Chondrocyte (in vitro differentiated cells): Measurements from ENCODE around the gene MBD3. TPM values are rescaled to one million over a fixed set of nuclear protein-coding genes. Genes with fewer than 3 reads are reported as not detected.
"Not testable (repeated sequence)": the region's sequence is repeated elsewhere in the genome, so short reads cannot be mapped to it uniquely, and the experiment has no call there.

ENCODE experiments used
- DNase-seq: peaks from one replicate; pipeline ENCODE4 v3.0.0; 2021; ENCODE audit warnings: mixed read lengths, low spot score
- H3K27ac Mint-ChIP-seq: one replicate; pipeline ENCODE4 v1.8.0; 2021; ENCODE audit warnings: mild to moderate bottlenecking, moderate library complexity, mixed read lengths; ENCODE audit not compliant: unreplicated experiment
- H3K27me3 Mint-ChIP-seq: 2 replicates; pipeline ENCODE4 v1.8.0; 2021; ENCODE audit warnings: low read depth, mixed read lengths
- H3K36me3 Mint-ChIP-seq: 2 replicates; pipeline ENCODE4 v1.8.0; 2021; ENCODE audit warnings: low read depth, mixed read lengths
- H3K4me1 Mint-ChIP-seq: 2 replicates; pipeline ENCODE4 v1.8.0; 2021; ENCODE audit warnings: low read depth, mild to moderate bottlenecking, mixed read lengths
- H3K4me3 Mint-ChIP-seq: one replicate; pipeline ENCODE4 v1.8.0; 2021; ENCODE audit warnings: mild to moderate bottlenecking, moderate library complexity, mixed read lengths; ENCODE audit not compliant: unreplicated experiment
- H3K9me3 Mint-ChIP-seq: 2 replicates; pipeline ENCODE4 v1.8.0; 2021; ENCODE audit warnings: low read depth, mixed read lengths
- total RNA-seq: library from RNA; stranded (reverse); gene quantifications from 3 replicates; pipeline ENCODE4 v1.2.1, GENCODE V29; 2021
- TF ChIP-seq, protein P1 (sequence below): fragments of 200-600 bp; sonication (generic); IDR thresholded peaks from 2 replicates; pipeline ENCODE4 v1.5.0; 2021; ENCODE audit warnings: antibody characterized with exemption, mild to moderate bottlenecking, moderate library complexity

Gene MBD3
- total RNA-seq, 1 donor from 2014 or later = 83.6 TPM

DNA sequence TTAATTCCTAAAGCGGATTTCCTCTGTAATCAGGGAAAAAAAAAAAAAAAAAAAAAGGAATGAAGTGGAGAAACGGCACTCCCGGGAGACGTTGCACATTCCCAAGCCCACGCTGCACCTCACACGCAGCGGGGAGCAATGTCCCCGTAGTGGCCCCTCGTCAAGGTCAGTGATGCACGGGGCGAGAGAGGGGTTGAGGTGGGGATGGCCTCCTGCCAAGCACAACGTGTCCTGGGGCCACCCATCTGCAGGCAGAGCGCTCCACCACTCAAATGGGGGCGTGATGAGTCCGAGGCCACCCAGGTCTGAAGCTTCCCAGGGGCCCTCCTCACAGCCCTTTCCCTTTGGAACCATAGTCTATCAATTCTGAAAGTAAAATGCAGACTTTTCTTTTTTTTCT is 53.7 kb downstream of the MBD3 start:
- Mint-ChIP-seq H3K4me1 (peaks cover 5% of the 10 kb centered on the region), H3K4me3 (no peak overlapping the region), H3K27ac (no peak overlapping the region), H3K36me3 (peaks cover 4% of the 10 kb centered on the region), H3K9me3 (no peaks in the 10 kb centered on the region), H3K27me3 (peaks cover 6% of the 10 kb centered on the region)
- TF ChIP-seq, protein P1, sequence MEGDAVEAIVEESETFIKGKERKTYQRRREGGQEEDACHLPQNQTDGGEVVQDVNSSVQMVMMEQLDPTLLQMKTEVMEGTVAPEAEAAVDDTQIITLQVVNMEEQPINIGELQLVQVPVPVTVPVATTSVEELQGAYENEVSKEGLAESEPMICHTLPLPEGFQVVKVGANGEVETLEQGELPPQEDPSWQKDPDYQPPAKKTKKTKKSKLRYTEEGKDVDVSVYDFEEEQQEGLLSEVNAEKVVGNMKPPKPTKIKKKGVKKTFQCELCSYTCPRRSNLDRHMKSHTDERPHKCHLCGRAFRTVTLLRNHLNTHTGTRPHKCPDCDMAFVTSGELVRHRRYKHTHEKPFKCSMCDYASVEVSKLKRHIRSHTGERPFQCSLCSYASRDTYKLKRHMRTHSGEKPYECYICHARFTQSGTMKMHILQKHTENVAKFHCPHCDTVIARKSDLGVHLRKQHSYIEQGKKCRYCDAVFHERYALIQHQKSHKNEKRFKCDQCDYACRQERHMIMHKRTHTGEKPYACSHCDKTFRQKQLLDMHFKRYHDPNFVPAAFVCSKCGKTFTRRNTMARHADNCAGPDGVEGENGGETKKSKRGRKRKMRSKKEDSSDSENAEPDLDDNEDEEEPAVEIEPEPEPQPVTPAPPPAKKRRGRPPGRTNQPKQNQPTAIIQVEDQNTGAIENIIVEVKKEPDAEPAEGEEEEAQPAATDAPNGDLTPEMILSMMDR = no peak
- no peak for DNase-seq

DNA sequence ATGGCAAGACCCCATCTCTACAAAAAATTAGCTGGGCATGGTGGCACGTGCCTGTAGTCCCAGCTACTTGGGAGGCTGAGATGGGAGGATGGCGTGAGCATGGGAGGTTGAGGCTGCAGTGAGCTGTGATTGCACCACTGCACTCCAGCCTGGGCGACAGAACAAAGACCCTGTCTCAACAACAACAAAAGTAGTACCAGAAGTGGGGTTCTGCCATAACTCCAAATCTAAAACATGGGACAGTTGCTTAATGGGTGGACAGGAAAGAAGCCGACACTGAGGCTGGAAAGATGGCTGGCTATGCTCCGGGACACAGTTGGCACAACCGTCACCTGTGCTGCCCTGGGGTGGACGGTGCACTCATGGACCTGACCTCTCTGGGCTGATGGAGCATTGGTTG is 57.0 kb downstream of the MBD3 start:
- not testable (repeated sequence) for H3K4me3 Mint-ChIP-seq, DNase-seq, H3K4me1 Mint-ChIP-seq, H3K27ac Mint-ChIP-seq, H3K9me3 Mint-ChIP-seq, H3K36me3 Mint-ChIP-seq, H3K27me3 Mint-ChIP-seq

DNA sequence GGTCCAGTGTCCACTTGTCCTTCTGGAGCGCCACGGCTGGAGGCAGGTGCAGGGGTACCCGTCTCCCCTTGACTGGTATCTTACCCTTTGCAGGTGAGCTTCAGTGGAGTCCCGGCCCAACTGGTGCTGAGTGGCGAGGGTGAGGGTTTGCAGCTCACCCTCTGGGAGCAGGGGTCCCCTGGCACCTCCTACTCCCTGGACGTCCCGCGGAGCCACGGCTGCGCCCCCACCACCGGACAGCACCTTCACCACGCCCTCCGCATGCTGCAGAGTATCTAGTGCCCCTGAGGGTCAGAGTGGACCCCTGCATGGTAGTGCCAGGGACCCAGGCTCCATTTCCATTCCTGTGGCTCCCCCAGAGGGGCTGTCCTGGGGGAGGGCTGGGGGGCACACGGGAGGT is 57.7 kb downstream of the MBD3 start:
- H3K27me3 Mint-ChIP-seq = peaks cover 3% of the 10 kb centered on the region
- TF ChIP-seq, protein P1 = no peak
- peaks cover 3% of the 10 kb centered on the region for H3K36me3 Mint-ChIP-seq
- peaks cover 5% of the 10 kb centered on the region for H3K4me1 Mint-ChIP-seq
- no peak for DNase-seq
- no peak overlapping the region for H3K4me3 Mint-ChIP-seq
- H3K27ac Mint-ChIP-seq = no peak overlapping the region
- no peaks in the 10 kb centered on the region for H3K9me3 Mint-ChIP-seq

DNA sequence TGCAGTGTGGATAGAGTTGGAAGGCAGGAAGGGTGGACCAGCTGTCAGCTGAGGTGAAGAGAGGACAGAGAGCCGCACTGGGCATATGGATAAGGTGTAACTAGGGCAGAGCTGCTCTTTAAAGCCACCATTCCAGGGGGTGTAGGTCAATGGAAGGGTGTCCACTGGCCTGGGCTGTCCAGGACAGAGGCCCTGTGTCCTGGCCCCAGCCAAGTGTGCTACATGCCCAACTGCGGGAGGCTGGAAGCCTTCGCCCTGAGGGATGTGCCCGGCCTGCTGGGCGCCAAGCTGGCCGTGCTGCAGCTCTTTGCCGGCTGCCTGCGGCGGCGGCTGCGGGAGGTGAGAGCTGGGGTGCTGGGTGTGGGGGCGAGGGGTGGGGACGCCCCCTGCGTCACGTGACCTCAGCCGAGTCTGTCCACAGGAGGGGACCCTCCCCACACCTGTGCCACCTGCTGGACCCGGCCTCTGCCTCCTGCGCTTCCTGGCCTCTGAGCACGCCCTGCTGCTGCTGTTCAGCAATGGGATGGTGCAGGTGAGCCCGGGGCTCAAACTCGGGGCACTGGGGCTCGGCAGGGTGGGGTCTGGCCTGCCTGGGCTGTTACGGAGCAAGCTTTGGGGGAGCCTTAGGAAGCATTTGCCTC is 59.0 kb downstream of the MBD3 start:
- Mint-ChIP-seq H3K27ac (no peak overlapping the region), H3K27me3 (peaks cover 4% of the 10 kb centered on the region), H3K9me3 (no peaks in the 10 kb centered on the region), H3K4me3 (no peak overlapping the region), H3K36me3 (peaks cover 3% of the 10 kb centered on the region), H3K4me1 (peaks cover under 1% of the 10 kb centered on the region)
- DNase-seq = no peak
- TF ChIP-seq, protein P1 = no peak

DNA sequence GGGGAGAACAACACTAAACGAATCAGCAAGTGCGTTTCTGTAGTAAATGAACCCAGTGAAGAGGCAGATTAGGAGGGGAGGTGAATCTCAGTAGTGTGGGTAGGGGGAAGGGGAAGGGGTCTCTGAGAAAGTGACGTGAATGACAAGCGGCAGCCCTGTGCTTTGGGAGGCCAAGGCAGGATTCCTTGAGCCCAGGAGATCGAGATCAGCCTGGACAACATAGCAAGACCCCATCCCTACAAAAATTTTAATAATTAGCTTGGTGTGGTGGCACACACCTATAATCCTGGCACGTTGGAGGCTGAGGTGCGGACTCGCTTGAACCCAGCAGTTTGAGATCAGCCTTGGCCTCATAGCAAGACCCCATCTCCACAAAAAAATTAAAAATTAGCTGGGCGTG is 60.7 kb downstream of the MBD3 start:
- TF ChIP-seq, protein P1 = no peak
- H3K36me3 Mint-ChIP-seq = peaks cover 3% of the 10 kb centered on the region
- DNase-seq = no peak
- H3K9me3 Mint-ChIP-seq = no peaks in the 10 kb centered on the region
- no peaks in the 10 kb centered on the region for H3K4me1 Mint-ChIP-seq
- no peak overlapping the region for H3K27ac Mint-ChIP-seq
- H3K27me3 Mint-ChIP-seq = peaks cover 6% of the 10 kb centered on the region
- no peak overlapping the region for H3K4me3 Mint-ChIP-seq

DNA sequence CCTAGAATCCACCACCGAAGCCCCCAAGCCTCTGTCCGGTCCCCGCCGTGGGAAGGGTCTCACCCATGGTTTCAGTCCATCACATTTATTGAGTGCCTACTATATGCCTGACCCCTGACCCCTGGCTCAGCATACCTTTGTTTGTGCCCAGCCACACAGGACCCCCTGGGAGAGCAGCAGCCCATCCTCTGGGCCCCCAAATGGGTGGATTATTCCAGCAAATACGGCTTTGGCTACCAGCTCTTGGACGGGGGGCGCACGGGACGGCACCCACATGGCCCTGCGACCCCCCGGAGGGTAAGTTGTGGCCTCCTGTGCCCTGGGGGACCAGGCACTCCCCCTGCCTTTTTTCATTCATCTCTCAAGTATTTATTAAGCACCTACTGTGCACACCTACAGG is 61.1 kb downstream of the MBD3 start:
- TF ChIP-seq, protein P1 = no peak
- no peak for DNase-seq
- Mint-ChIP-seq H3K27me3 (peaks cover 7% of the 10 kb centered on the region), H3K4me1 (no peaks in the 10 kb centered on the region), H3K4me3 (no peak overlapping the region), H3K9me3 (no peaks in the 10 kb centered on the region), H3K27ac (no peak overlapping the region), H3K36me3 (peaks cover 3% of the 10 kb centered on the region)

DNA sequence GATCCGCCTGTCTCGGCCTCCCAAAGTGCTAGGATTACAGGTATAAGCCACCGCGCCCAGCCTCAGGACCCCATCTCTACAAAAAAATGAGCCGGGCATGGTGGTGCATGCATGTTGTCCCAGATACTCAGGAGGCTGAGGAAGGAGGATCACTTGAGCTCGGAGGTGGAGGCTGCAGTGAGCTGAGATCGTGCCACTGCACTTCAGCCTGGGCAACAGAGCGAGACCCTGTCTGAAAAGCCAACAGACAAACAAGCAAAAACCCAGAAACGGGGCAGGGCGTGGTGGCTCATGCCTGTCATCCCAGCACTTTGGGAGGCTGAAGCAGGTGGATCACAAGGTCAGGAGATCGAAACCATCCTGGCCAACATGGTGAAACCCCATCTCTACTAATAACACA is 61.8 kb downstream of the MBD3 start:
- not testable (repeated sequence) for H3K4me1 Mint-ChIP-seq, H3K36me3 Mint-ChIP-seq, H3K27ac Mint-ChIP-seq, DNase-seq, H3K9me3 Mint-ChIP-seq, H3K4me3 Mint-ChIP-seq
- peaks cover 12% of the 10 kb centered on the region for H3K27me3 Mint-ChIP-seq
